ENCODE data around the gene PPP1R13B.

GRCh38 chr14:103890052-103890371, 42.6 kb upstream of the PPP1R13B start:
- TF ChIP-seq CTCF (IDR thresholded peaks at IDR 0.05) (no peak), POLR2A (IDR thresholded peaks at IDR 0.05) (no peak)

Measured in heart left ventricle (tissue), 13 donors.